Neural crest cell (in vitro differentiated cells): ENCODE data around the gene SNCA. TPM values are rescaled to one million over a fixed set of nuclear protein-coding genes. Genes with fewer than 3 reads are reported as not detected.

Experiments
- DNase-seq: peaks from one replicate; pipeline ENCODE4 v3.0.0; 2021; ENCODE audit warnings: low read depth, mixed read lengths, low spot score
- H3K27ac Mint-ChIP-seq: one replicate; pipeline ENCODE4 v1.8.0; 2021; ENCODE audit warnings: mild to moderate bottlenecking, mixed read lengths; ENCODE audit not compliant: unreplicated experiment
- H3K27me3 Mint-ChIP-seq: 2 replicates; pipeline ENCODE4 v1.8.0; 2021; ENCODE audit warnings: low read depth, mild to moderate bottlenecking, mixed read lengths
- H3K36me3 Mint-ChIP-seq: 2 replicates; pipeline ENCODE4 v1.8.0; 2021; ENCODE audit warnings: low read depth, mild to moderate bottlenecking, mixed read lengths
- H3K4me1 Mint-ChIP-seq: 2 replicates; pipeline ENCODE4 v1.8.0; 2021; ENCODE audit warnings: mixed read lengths
- H3K4me3 Mint-ChIP-seq: one replicate; pipeline ENCODE4 v1.8.0; 2021; ENCODE audit warnings: mild to moderate bottlenecking, mixed read lengths
- H3K9me3 Mint-ChIP-seq: 2 replicates; pipeline ENCODE4 v1.8.0; 2021; ENCODE audit warnings: mixed read lengths
- CTCF ChIP-seq: fragments of 200-600 bp; sonication (generic); conservative IDR thresholded peaks from 2 replicates; pipeline ENCODE4 v1.5.0; 2021; ENCODE audit warnings: antibody characterized with exemption, mild to moderate bottlenecking
- long read RNA-seq: library from polyadenylated mRNA; unstranded; transcript quantifications from one replicate; pipeline ENCODE4 v2.0.0, GENCODE V29; 2020
- total RNA-seq: library from RNA; stranded (reverse); gene quantifications from 2 replicates; pipeline ENCODE4 v1.2.1, GENCODE V29; 2021

Gene SNCA
- 29.6 and 29.7 TPM in 2 replicates for total RNA-seq
- long read RNA-seq, transcript SNCA-203 (6 exons, 1,420 nt), result minor isoform, 9 of 49 reads
- long read RNA-seq, transcript SNCA-205 (6 exons, 1,290 nt), result major isoform, 33 of 49 reads
- long read RNA-seq, partial matches to known transcripts, result 3 of 49 reads
- long read RNA-seq, other reads (novel, unspliced or antisense), result 0 of 49 reads

GRCh38 chr4:89836897-89837384 is at the start of gene SNCA:
TSS of gene SNCA (minus strand) at chr4:89837161. CDS start at chr4:89835667, 1,494 bp downstream.
- peak; percentile 76 for DNase-seq
- H3K36me3 Mint-ChIP-seq, result peaks cover 6% of the 10 kb centered on the region
- H3K27ac Mint-ChIP-seq, result peak within 1 kb of the TSS; percentile 89
- peaks cover 37% of the 10 kb centered on the region for H3K4me1 Mint-ChIP-seq
- peaks cover 4% of the 10 kb centered on the region for H3K27me3 Mint-ChIP-seq
- H3K9me3 Mint-ChIP-seq, result no peaks in the 10 kb centered on the region
- H3K4me3 Mint-ChIP-seq, result peak within 1 kb of the TSS; percentile 98
- no peak for TF ChIP-seq CTCF

GRCh38 chr4:89879215-89879614 is 42.3 kb upstream of the SNCA start:
- Mint-ChIP-seq H3K36me3 (no peaks in the 10 kb centered on the region), H3K4me1 (peaks cover 38% of the 10 kb centered on the region), H3K27ac (peak overlapping the region; percentile 23), H3K4me3 (peak overlapping the region; percentile 72), H3K27me3 (no peaks in the 10 kb centered on the region), H3K9me3 (no peaks in the 10 kb centered on the region)
- no peak for TF ChIP-seq CTCF
- DNase-seq, result peak; percentile 27

GRCh38 chr4:89878611-89879010 is 41.6 kb upstream of the SNCA start:
- no peaks in the 10 kb centered on the region for H3K36me3 Mint-ChIP-seq
- no peak for TF ChIP-seq CTCF
- no peaks in the 10 kb centered on the region for H3K9me3 Mint-ChIP-seq
- peak overlapping the region; percentile 7 for H3K4me3 Mint-ChIP-seq
- H3K27ac Mint-ChIP-seq, result no peak overlapping the region
- no peaks in the 10 kb centered on the region for H3K27me3 Mint-ChIP-seq
- H3K4me1 Mint-ChIP-seq, result peaks cover 38% of the 10 kb centered on the region
- DNase-seq, result no peak

GRCh38 chr4:89876548-89876947 is 39.6 kb upstream of the SNCA start:
- H3K9me3 Mint-ChIP-seq, result no peaks in the 10 kb centered on the region
- peak overlapping the region; percentile 37 for H3K27ac Mint-ChIP-seq
- no peaks in the 10 kb centered on the region for H3K27me3 Mint-ChIP-seq
- no peaks in the 10 kb centered on the region for H3K36me3 Mint-ChIP-seq
- no peak for DNase-seq
- no peak overlapping the region for H3K4me3 Mint-ChIP-seq
- no peak for TF ChIP-seq CTCF
- H3K4me1 Mint-ChIP-seq, result peaks cover 34% of the 10 kb centered on the region

- H3K4me1 Mint-ChIP-seq, result peaks cover 1% of the 10 kb centered on the region
- peaks cover 2% of the 10 kb centered on the region for H3K36me3 Mint-ChIP-seq
- H3K27ac Mint-ChIP-seq, result no peak overlapping the region
- H3K9me3 Mint-ChIP-seq, result peaks cover 3% of the 10 kb centered on the region
- DNase-seq, result no peak
- no peak overlapping the region for H3K4me3 Mint-ChIP-seq
- H3K27me3 Mint-ChIP-seq, result no peaks in the 10 kb centered on the region
- TF ChIP-seq CTCF, result no peak
Observed at GRCh38 chr4:89871211-89871610, 34.2 kb upstream of the SNCA start.
